Naive thymus-derived CD4-positive, alpha-beta T cell (primary cell): ENCODE results near the gene TIGD1. TPM values are rescaled to one million over a fixed set of nuclear protein-coding genes. Genes with fewer than 3 reads are reported as not detected.
A peak's percentile ranks its signal among the peaks of the same experiment; 100 is the strongest.

Experiments used
- ATAC-seq: fragments of 150-1000 bp; cut with Tn5 transposase; 2 replicates; pipeline ENCODE4 v1.10.0; 2021; ENCODE audit warnings: mild to moderate bottlenecking, moderate library complexity
- CTCF ChIA-PET: fragments of 350-600 bp; sonication (Branson Sonifier 250); formaldehyde crosslinking; loops from one replicate; lab custom pipeline; 2021; ENCODE audit warnings: antibody characterized with exemption; lab: Charles Lee
- POLR2A ChIA-PET: fragments of 350-600 bp; sonication (Branson Sonifier 250); formaldehyde crosslinking; loops from one replicate; lab custom pipeline; 2021; ENCODE audit warnings: antibody characterized with exemption, inconsistent platforms; lab: Charles Lee
- DNase-seq, 9 donors: peaks; one replicate each; pipeline versions ENCODE4 v3.0.0 to v3.0.0-alpha.2; 2020 to 2022; ENCODE audit warnings: mixed read lengths in 1 of 9
- H3K27ac ChIP-seq: one replicate; pipeline ENCODE4 v1.7.0; 2013; ENCODE audit warnings: mild to moderate bottlenecking, low read depth, low read length, moderate library complexity
- H3K27me3 ChIP-seq, 2 donors: one replicate each; pipeline ENCODE4 v1.7.0; 2013; ENCODE audit warnings: low read length in 2 of 2, mild to moderate bottlenecking in 2 of 2, moderate library complexity in 2 of 2; ENCODE audit not compliant: control insufficient read depth in 2 of 2, insufficient read depth in 2 of 2
- H3K36me3 ChIP-seq, 3 experiments: 1 replicate in 2 of 3; 2 replicates in 1 of 3; pipeline ENCODE4 v1.7.0; 2013; ENCODE audit warnings: low read length in 3 of 3, mild to moderate bottlenecking in 3 of 3, moderate library complexity in 1 of 3; ENCODE audit not compliant: insufficient read depth in 3 of 3, control insufficient read depth in 2 of 3
- H3K4me1 ChIP-seq, 2 donors: one replicate each; pipeline ENCODE4 v1.7.0; 2013; ENCODE audit warnings: low read length in 2 of 2, mild to moderate bottlenecking in 2 of 2, moderate library complexity in 1 of 2; ENCODE audit not compliant: control insufficient read depth in 2 of 2, insufficient read depth in 2 of 2
- H3K4me3 ChIP-seq: 2 replicates; pipeline ENCODE4 v1.7.0; 2013; ENCODE audit warnings: mild to moderate bottlenecking, low read length
- H3K9me3 ChIP-seq, 3 experiments: 1 replicate in 2 of 3; 2 replicates in 1 of 3; pipeline ENCODE4 v1.7.0; 2013; ENCODE audit warnings: low read length in 3 of 3; ENCODE audit not compliant: control insufficient read depth in 2 of 3
- H3K27ac Mint-ChIP-seq, 9 donors: one replicate each; pipeline ENCODE4 v1.8.0; 2020 to 2022; ENCODE audit warnings: mixed read lengths in 9 of 9, mild to moderate bottlenecking in 8 of 9, moderate library complexity in 5 of 9, inconsistent platforms in 2 of 9
- H3K27me3 Mint-ChIP-seq, 5 donors: one replicate each; pipeline ENCODE4 v1.8.0; 2021 to 2022; ENCODE audit warnings: mixed read lengths in 5 of 5, mild to moderate bottlenecking in 1 of 5
- H3K36me3 Mint-ChIP-seq, 5 donors: one replicate each; pipeline ENCODE4 v1.8.0; 2020 to 2022; ENCODE audit warnings: mixed read lengths in 5 of 5, mild to moderate bottlenecking in 3 of 5, inconsistent platforms in 1 of 5
- H3K4me1 Mint-ChIP-seq, 7 donors: one replicate each; pipeline ENCODE4 v1.8.0; 2020 to 2022; ENCODE audit warnings: mixed read lengths in 7 of 7, mild to moderate bottlenecking in 3 of 7, inconsistent platforms in 1 of 7
- H3K4me3 Mint-ChIP-seq, 10 donors: one replicate each; pipeline ENCODE4 v1.8.0; 2020 to 2022; ENCODE audit warnings: mild to moderate bottlenecking in 10 of 10, mixed read lengths in 10 of 10, moderate library complexity in 6 of 10, inconsistent platforms in 2 of 10
- H3K9me3 Mint-ChIP-seq, 11 donors: one replicate each; pipeline ENCODE4 v1.8.0; 2020 to 2022; ENCODE audit warnings: mixed read lengths in 11 of 11, mild to moderate bottlenecking in 4 of 11, inconsistent platforms in 1 of 11, moderate library complexity in 1 of 11
- intact Hi-C, 2 donors: fragments of 100-400 bp; cut with micrococcal nuclease; formaldehyde crosslinking; loops; one replicate each; pipeline ENCODE4 v1.15.1; 2023
- polyA plus RNA-seq, 2 donors: library from polyadenylated mRNA; unstranded; fragments of 300-500 nt; fragmentation: Illumina TruSeq; gene quantifications; one replicate each; pipeline ENCODE4 v1.2.3, GENCODE V29; 2021
- total RNA-seq, 6 experiments: library from RNA in 5 of 6; stranded (reverse) in 5 of 6; gene quantifications; 1 replicate in 5 of 6; 2 replicates in 1 of 6; pipeline ENCODE4 v1.2.3 and lab custom pipeline; 2021 to 2026

Gene TIGD1
- total and polyA plus RNA-seq, 7 experiments from 2014 or later: 9.7 to 23.8 (median 19.3) TPM

DNA sequence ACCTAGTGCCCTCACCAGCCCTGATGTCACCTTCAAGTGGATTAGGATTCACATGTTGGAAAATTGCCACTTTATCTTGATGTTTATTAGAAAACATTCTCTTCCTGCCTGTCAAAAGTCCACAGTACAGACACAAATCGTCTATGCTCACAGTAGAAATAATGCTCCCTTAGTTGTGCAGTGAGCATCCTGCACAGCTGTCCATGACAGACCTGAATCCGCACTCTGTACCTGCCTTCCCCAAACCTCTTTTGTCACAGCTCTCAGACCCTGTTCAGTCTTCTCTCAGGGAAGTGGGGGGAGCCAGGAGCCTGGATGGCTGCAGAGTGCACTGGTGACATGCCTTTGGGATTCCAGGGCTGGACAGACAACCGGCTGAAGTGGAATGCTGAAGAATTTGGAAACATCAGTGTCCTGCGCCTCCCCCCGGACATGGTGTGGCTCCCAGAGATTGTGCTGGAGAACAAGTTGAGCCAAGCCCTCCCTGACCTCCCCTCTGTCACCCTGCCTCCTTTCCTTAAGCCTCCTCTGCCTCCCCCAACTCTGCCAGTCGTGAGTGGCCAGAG lies 22.4 kb downstream of the TIGD1 start:
- Mint-ChIP-seq H3K4me3 (peak overlapping the region in 1 of 10 donors; percentile 66), H3K27me3 (peaks cover 22 to 36% (median 25%) of the 10 kb centered on the region in 5 donors), H3K9me3 (peaks cover 0 to 2% (median 0%) of the 10 kb centered on the region in 11 donors), H3K4me1 (peaks cover 7 to 28% (median 18%) of the 10 kb centered on the region in 7 donors), H3K27ac (no peak overlapping the region), H3K36me3 (no peaks in the 10 kb centered on the region)
- Histone ChIP-seq H3K9me3 (no peaks in the 10 kb centered on the region), H3K27ac (no peak overlapping the region), H3K4me1 (peaks cover 0 to 16% of the 10 kb centered on the region in 2 donors), H3K27me3 (peaks cover 0 to 5% of the 10 kb centered on the region in 2 donors), H3K4me3 (no peak overlapping the region), H3K36me3 (no peaks in the 10 kb centered on the region)
- CTCF ChIA-PET: no interaction called here
- intact Hi-C loops: loop anchor here (10.0 kb wide), 2 partner anchors 83 to 603 kb away; partner anchors contain the start of gene NPPC (in 1 of the 2)
- POLR2A ChIA-PET: no interaction called here
- ATAC-seq (no peak), DNase-seq (no peak)

DNA sequence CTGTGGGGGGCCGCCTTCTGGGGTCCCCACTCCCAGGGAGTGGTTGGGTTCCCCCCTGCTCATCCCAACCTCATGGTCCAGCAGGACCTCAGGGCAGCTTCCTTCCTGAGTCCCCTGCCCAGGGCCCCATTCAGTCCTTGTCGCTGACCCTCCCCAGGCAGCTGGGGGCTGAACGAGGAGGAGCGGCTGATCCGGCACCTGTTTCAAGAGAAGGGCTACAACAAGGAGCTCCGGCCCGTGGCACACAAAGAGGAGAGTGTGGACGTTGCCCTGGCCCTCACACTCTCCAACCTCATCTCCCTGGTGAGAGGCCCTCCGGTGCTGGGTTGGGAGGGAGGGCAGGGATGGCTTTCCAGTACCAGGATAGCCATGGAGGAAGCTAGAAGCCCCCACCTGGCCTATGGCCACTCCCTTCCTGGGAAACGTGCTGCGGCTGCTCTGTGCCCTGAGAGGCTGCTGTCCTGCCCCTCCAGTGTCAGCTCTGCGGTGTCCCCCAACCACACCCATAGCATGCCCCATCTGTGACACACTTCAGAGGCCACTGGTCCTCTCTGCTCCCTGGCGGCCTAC lies 23.9 kb downstream of the TIGD1 start:
- Histone ChIP-seq H3K4me1 (peaks cover 0 to 16% of the 10 kb centered on the region in 2 donors), H3K36me3 (no peaks in the 10 kb centered on the region), H3K4me3 (no peak overlapping the region), H3K27me3 (peaks cover 0 to 9% of the 10 kb centered on the region in 2 donors), H3K27ac (no peak overlapping the region), H3K9me3 (no peaks in the 10 kb centered on the region)
- ATAC-seq: no peak
- peaks cover 0 to 2% (median 0%) of the 10 kb centered on the region in 11 donors for H3K9me3 Mint-ChIP-seq
- DNase-seq: no peak
- H3K27me3 Mint-ChIP-seq: peaks cover 22 to 42% (median 33%) of the 10 kb centered on the region in 5 donors
- no peak overlapping the region for H3K27ac Mint-ChIP-seq
- intact Hi-C loops: loop anchor here (10.0 kb wide), 2 partner anchors 82 to 602 kb away; partner anchors contain the start of gene NPPC (in 1 of the 2)
- H3K4me1 Mint-ChIP-seq: peaks cover 7 to 30% (median 21%) of the 10 kb centered on the region in 7 donors
- CTCF ChIA-PET: no interaction called here
- no peaks in the 10 kb centered on the region for H3K36me3 Mint-ChIP-seq
- POLR2A ChIA-PET: no interaction called here
- H3K4me3 Mint-ChIP-seq: no peak overlapping the region

DNA sequence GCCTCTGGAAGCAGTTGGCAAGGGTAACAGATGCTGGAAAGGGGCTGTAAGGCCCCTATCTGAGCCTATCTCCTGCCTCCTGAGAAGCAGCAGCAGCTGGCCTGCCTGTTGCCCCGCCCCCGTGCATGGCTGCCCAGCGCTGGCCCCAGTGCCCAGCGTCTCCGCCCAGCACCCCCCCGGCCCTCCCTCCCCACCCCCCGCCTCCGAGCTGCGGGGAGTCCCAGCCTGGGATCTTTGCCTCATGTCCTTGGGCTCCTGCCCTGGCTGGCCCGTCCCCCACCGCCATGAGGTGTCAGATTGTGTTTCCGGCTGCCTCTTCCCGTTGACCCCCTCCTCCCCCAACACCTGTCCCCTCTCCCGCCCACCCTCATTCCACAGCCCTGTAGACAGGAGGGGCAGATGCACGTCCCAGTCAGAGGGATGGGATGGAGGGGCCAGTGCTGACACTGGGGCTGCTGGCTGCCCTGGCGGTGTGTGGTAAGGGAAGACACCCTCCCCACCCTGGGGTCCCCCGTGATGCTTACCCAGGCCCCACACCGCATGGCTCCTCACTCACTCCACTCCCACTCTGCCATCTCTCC lies 24.5 kb downstream of the TIGD1 start, which contains the start of gene CHRND:
TSS of gene CHRND (plus strand) at position 370 of the 581 bp plus-strand sequence. CDS start at position 426, 56 bp downstream.
- Histone ChIP-seq H3K4me1 (peaks cover 0 to 16% of the 10 kb centered on the region in 2 donors), H3K4me3 (no peak within 1 kb of the TSS), H3K27ac (no peak within 1 kb of the TSS), H3K9me3 (no peaks in the 10 kb centered on the region), H3K27me3 (peaks cover 0 to 9% of the 10 kb centered on the region in 2 donors), H3K36me3 (no peaks in the 10 kb centered on the region)
- no peak for ATAC-seq
- H3K4me1 Mint-ChIP-seq: peaks cover 7 to 33% (median 23%) of the 10 kb centered on the region in 7 donors
- peaks cover 22 to 44% (median 35%) of the 10 kb centered on the region in 5 donors for H3K27me3 Mint-ChIP-seq
- H3K27ac Mint-ChIP-seq: peak within 1 kb of the TSS in 1 of 9 donors; percentile 68
- no peak for DNase-seq
- H3K36me3 Mint-ChIP-seq: no peaks in the 10 kb centered on the region
- CTCF ChIA-PET: no interaction called here
- H3K9me3 Mint-ChIP-seq: peaks cover 0 to 2% (median 0%) of the 10 kb centered on the region in 11 donors
- POLR2A ChIA-PET: no interaction called here
- H3K4me3 Mint-ChIP-seq: no peak within 1 kb of the TSS
- intact Hi-C loops: loop anchor here (10.0 kb wide), 2 partner anchors 81 to 601 kb away; partner anchors contain the start of gene NPPC (in 1 of the 2)

DNA sequence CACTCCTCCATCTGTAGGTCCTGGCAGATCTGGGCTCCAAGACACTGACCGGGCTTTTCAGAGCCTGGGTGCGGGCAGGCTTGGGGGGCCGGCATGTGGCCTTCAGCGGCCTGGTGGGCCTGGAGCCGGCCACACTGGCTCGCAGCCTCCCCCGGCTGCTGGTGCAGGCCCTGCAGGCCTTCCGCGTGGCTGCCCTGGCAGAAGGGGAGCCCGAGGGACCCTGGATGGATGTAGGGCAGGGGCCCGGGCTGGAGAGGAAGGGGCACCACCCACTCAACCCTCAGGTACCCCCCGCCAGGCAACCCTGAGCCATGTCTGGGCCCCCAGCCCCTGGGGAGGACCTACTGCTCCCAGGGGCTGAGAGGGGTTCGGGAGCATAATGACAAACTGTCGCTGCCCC lies 25.2 kb downstream of the TIGD1 start:
- peaks cover 7 to 33% (median 23%) of the 10 kb centered on the region in 7 donors for H3K4me1 Mint-ChIP-seq
- Histone ChIP-seq H3K27ac (no peak overlapping the region), H3K9me3 (no peaks in the 10 kb centered on the region), H3K4me1 (peaks cover 0 to 16% of the 10 kb centered on the region in 2 donors), H3K4me3 (no peak overlapping the region), H3K36me3 (no peaks in the 10 kb centered on the region), H3K27me3 (peaks cover 0 to 9% of the 10 kb centered on the region in 2 donors)
- ChIA-PET POLR2A (no interaction called here), CTCF (no interaction called here)
- no peak overlapping the region for H3K4me3 Mint-ChIP-seq
- no peak for DNase-seq
- intact Hi-C loops: loop anchor here (10.0 kb wide), 2 partner anchors 80 to 600 kb away; partner anchors contain the start of gene NPPC (in 1 of the 2)
- no peak for ATAC-seq
- H3K27ac Mint-ChIP-seq: no peak overlapping the region
- peaks cover 22 to 50% (median 37%) of the 10 kb centered on the region in 5 donors for H3K27me3 Mint-ChIP-seq
- peaks cover 0 to 2% (median 0%) of the 10 kb centered on the region in 11 donors for H3K9me3 Mint-ChIP-seq
- H3K36me3 Mint-ChIP-seq: no peaks in the 10 kb centered on the region

DNA sequence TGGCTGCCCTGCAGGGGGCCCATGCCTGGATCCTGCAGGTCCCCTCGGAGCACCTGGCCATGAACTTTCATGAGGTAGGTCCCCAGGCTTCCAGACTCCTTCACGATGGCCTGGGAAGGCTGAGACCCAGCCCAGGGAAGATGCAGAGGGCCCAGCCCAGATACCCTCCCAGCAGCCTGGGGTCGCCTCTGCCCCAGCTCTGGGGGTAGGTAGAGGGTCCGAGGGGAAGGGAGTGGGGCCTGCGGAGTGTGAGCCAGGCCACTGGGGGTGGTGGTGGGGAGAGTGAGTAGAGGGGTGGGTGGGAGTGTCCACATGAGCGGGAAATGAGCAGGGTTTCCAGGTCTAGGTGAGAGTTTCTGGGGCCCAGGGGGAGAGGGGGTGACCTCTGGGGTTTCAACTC lies 25.6 kb downstream of the TIGD1 start:
- Mint-ChIP-seq H3K4me1 (peaks cover 7 to 33% (median 23%) of the 10 kb centered on the region in 7 donors), H3K36me3 (no peaks in the 10 kb centered on the region), H3K4me3 (peak overlapping the region in 3 of 10 donors; percentile 44 to 66 (median 44)), H3K9me3 (peaks cover 0 to 2% (median 0%) of the 10 kb centered on the region in 11 donors), H3K27ac (no peak overlapping the region), H3K27me3 (peaks cover 22 to 51% (median 36%) of the 10 kb centered on the region in 5 donors)
- ChIA-PET POLR2A (no interaction called here), CTCF (no interaction called here)
- H3K9me3 ChIP-seq: no peaks in the 10 kb centered on the region
- no peak overlapping the region for H3K27ac ChIP-seq
- no peak for DNase-seq
- H3K4me3 ChIP-seq: no peak overlapping the region
- no peaks in the 10 kb centered on the region for H3K36me3 ChIP-seq
- H3K27me3 ChIP-seq: peaks cover 0 to 9% of the 10 kb centered on the region in 2 donors
- intact Hi-C loops: loop anchor here (5.0 to 10.0 kb wide), 3 partner anchors 80 to 672 kb away; partner anchors contain the start of gene NPPC (in 1 of the 2)
- ATAC-seq: no peak
- peaks cover 0 to 16% of the 10 kb centered on the region in 2 donors for H3K4me1 ChIP-seq
